IMR-90 (cell line): Measurements from ENCODE around the gene CEBPA. TPM values are rescaled to one million over a fixed set of nuclear protein-coding genes. Genes with fewer than 3 reads are reported as not detected.

ENCODE experiments used
- ATAC-seq: fragments of 200-7000 bp; cut with Tn5 transposase; 2 replicates; pipeline ENCODE4 v1.9.1; 2020; ENCODE audit warnings: low read depth, mild to moderate bottlenecking, moderate library complexity
- BruUV-seq: library from RNA; stranded (reverse); fragments of 400-500 nt; replicated peaks from 2 replicates; lab custom pipeline; 2021; lab: Mats Ljungman, UMichigan
- CTCF ChIA-PET: fragments of 300-600 bp; formaldehyde crosslinking; extraction: SDS; loops from one replicate; lab custom pipeline; 2021; ENCODE audit warnings: antibody characterized with exemption; lab: Yijun Ruan, JAX
- POLR2A ChIA-PET: fragments of 300-600 bp; sonication (Branson Sonifier 250); formaldehyde crosslinking; loops from one replicate; lab custom pipeline; 2022; ENCODE audit warnings: antibody characterized with exemption; ENCODE audit not compliant: unreplicated experiment; lab: Charles Lee
- DNase-seq: peaks from one replicate; pipeline ENCODE4 v3.0.0; 2013
- H2AFZ ChIP-seq: replicated peaks from 2 replicates; pipeline ENCODE3; 2013; ENCODE audit warnings: low read length, mild to moderate bottlenecking; ENCODE audit not compliant: poor library complexity
- H2AK5ac ChIP-seq: 2 replicates; pipeline ENCODE4 v1.6.1; 2013; ENCODE audit warnings: low read depth, low read length, inconsistent platforms
- H2AK9ac ChIP-seq: replicated peaks from 2 replicates; pipeline ENCODE3; 2013; ENCODE audit warnings: mild to moderate bottlenecking, low read depth, low read length, moderate library complexity; ENCODE audit not compliant: poor library complexity
- H2BK120ac ChIP-seq: 2 replicates; pipeline ENCODE4 v1.6.1; 2013; ENCODE audit warnings: low read depth, low read length, inconsistent platforms
- H2BK15ac ChIP-seq: 3 replicates; pipeline ENCODE4 v1.6.1; 2013; ENCODE audit warnings: low read depth, low read length, inconsistent platforms
- H2BK20ac ChIP-seq: 2 replicates; pipeline ENCODE4 v1.6.1; 2013; ENCODE audit warnings: low read depth, mild to moderate bottlenecking, inconsistent platforms, low read length, moderate library complexity
- H2BK5ac ChIP-seq: 2 replicates; pipeline ENCODE4 v1.6.1; 2013; ENCODE audit warnings: mild to moderate bottlenecking, low read depth, low read length, inconsistent platforms; ENCODE audit not compliant: poor library complexity, severe bottlenecking
- H3K14ac ChIP-seq: replicated peaks from 2 replicates; pipeline ENCODE4 v1.6.1; 2013; ENCODE audit warnings: low read depth, low read length, inconsistent platforms
- H3K18ac ChIP-seq: 2 replicates; pipeline ENCODE4 v1.6.1; 2013; ENCODE audit warnings: low read depth, low read length, control low read depth
- H3K23ac ChIP-seq: 2 replicates; pipeline ENCODE4 v1.6.1; 2013; ENCODE audit warnings: low read depth, low read length, inconsistent platforms
- H3K27ac ChIP-seq: 2 replicates; pipeline ENCODE4 v1.5.1; 2013; ENCODE audit warnings: mild to moderate bottlenecking, control low read depth, low read length; ENCODE audit not compliant: insufficient read depth
- H3K27me3 ChIP-seq: 2 replicates; pipeline ENCODE4 v1.6.1; 2013; ENCODE audit warnings: low read length; ENCODE audit not compliant: control insufficient read depth, insufficient read depth
- H3K36me3 ChIP-seq: 2 replicates; pipeline ENCODE4 v1.6.1; 2013; ENCODE audit warnings: low read length, mixed read lengths; ENCODE audit not compliant: control insufficient read depth, insufficient read depth
- H3K4ac ChIP-seq: 2 replicates; pipeline ENCODE4 v1.6.1; 2013; ENCODE audit warnings: low read depth, low read length, inconsistent platforms
- H3K4me1 ChIP-seq: 2 replicates; pipeline ENCODE4 v1.6.1; 2013; ENCODE audit warnings: low read length, mixed read lengths; ENCODE audit not compliant: control insufficient read depth, insufficient read depth
- H3K4me2 ChIP-seq: 2 replicates; pipeline ENCODE4 v1.6.1; 2013; ENCODE audit warnings: low read depth, mild to moderate bottlenecking, control low read depth, low read length, moderate library complexity
- H3K4me3 ChIP-seq: 2 replicates; pipeline ENCODE4 v1.5.1; 2013; ENCODE audit warnings: low read depth, mild to moderate bottlenecking, control low read depth, low read length, moderate library complexity; ENCODE audit not compliant: insufficient read depth
- H3K56ac ChIP-seq: 2 replicates; pipeline ENCODE4 v1.6.1; 2013; ENCODE audit warnings: low read length, inconsistent platforms; ENCODE audit not compliant: insufficient read depth; ENCODE audit errors: extremely low read depth
- H3K79me1 ChIP-seq, 2 experiments: 2 replicates each; pipeline ENCODE4 v1.6.1; 2013; ENCODE audit warnings: low read length in 2 of 2, inconsistent platforms in 1 of 2, low read depth in 1 of 2
- H3K9ac ChIP-seq: 2 replicates; pipeline ENCODE4 v1.6.1; 2013; ENCODE audit warnings: low read depth, low read length, control low read depth
- H3K9me1 ChIP-seq: 2 replicates; pipeline ENCODE4 v1.6.1; 2013; ENCODE audit warnings: low read length, inconsistent platforms; ENCODE audit not compliant: insufficient read depth
- H3K9me3 ChIP-seq: 2 replicates; pipeline ENCODE4 v1.6.1; 2013; ENCODE audit warnings: low read length; ENCODE audit not compliant: control insufficient read depth, insufficient read depth
- H4K20me1 ChIP-seq: 2 replicates; pipeline ENCODE4 v1.6.1; 2013; ENCODE audit warnings: low read length, inconsistent platforms; ENCODE audit not compliant: insufficient read depth
- H4K5ac ChIP-seq: 2 replicates; pipeline ENCODE4 v1.6.1; 2013; ENCODE audit warnings: mild to moderate bottlenecking, low read depth, low read length, control low read depth
- H4K8ac ChIP-seq, 2 experiments: 2 replicates each; pipeline ENCODE4 v1.6.1; 2013; ENCODE audit warnings: low read depth in 2 of 2, low read length in 2 of 2, control low read depth in 1 of 2, inconsistent platforms in 1 of 2
- H4K91ac ChIP-seq: 2 replicates; pipeline ENCODE4 v1.6.1; 2013; ENCODE audit warnings: low read depth, low read length, inconsistent platforms; ENCODE audit not compliant: insufficient read depth
- BHLHE40 ChIP-seq: fragments of 150-350 bp; IDR thresholded peaks from 2 replicates; pipeline ENCODE4 v1.6.1; 2016; ENCODE audit warnings: mild to moderate bottlenecking, low read depth, low read length
- CEBPB ChIP-seq: IDR thresholded peaks from 2 replicates; pipeline ENCODE4 v1.6.1; 2012; ENCODE audit warnings: low read depth, low read length, improper control_type of control experiment
- CHD1 ChIP-seq: IDR thresholded peaks from 2 replicates; pipeline ENCODE4 v1.6.1; 2012; ENCODE audit warnings: low read depth, low read length, improper control_type of control experiment
- FOS ChIP-seq: fragments of 150-350 bp; IDR thresholded peaks from 2 replicates; pipeline ENCODE4 v1.6.1; 2016; ENCODE audit warnings: low read depth, low read length
- RAD21 ChIP-seq: IDR thresholded peaks from 2 replicates; pipeline ENCODE4 v1.6.1; 2012; ENCODE audit warnings: low read length, improper control_type of control experiment
- RFX5 ChIP-seq: IDR thresholded peaks from 2 replicates; pipeline ENCODE4 v1.8.0; 2012; ENCODE audit warnings: low read depth, mild to moderate bottlenecking, low read length, moderate library complexity
- WGBS, 2 experiments: methylation state at CpG; one replicate each; pipeline versions ENCODE4 v1.1.5 to v1.1.7; 2013; ENCODE audit warnings: missing lambda C conversion rate in 2 of 2; ENCODE audit not compliant: insufficient read length in 1 of 2; ENCODE audit errors: extremely low coverage in 2 of 2; 5-methylcytosine and 5-hydroxymethylcytosine counted together
- dilution Hi-C: fragments of 300-500 bp; cut with HindIII; formaldehyde crosslinking; loops from one replicate; pipeline ENCODE4 v1.14.3; 2018; ENCODE audit warnings: low sequenced_read_pairs; ENCODE audit not compliant: unreplicated experiment
- in situ Hi-C: fragments of 300-500 bp; cut with MboI; formaldehyde crosslinking; loops from 3 replicates; pipeline ENCODE4 v1.14.3; 2019; ENCODE audit warnings: low sequenced_read_pairs, inconsistent platforms, mixed read lengths
- intact Hi-C: fragments of 100-400 bp; cut with micrococcal nuclease; formaldehyde crosslinking; loops from 2 replicates; pipeline ENCODE4 v1.10.0; 2022
- polyA plus RNA-seq, 3 experiments: library from polyadenylated mRNA; depleted of rRNA; stranded (reverse); fragments of >200 nt; gene quantifications; 2 replicates each; pipeline ENCODE4 v1.2.3, GENCODE V29; 2012; ENCODE audit warnings: low replicate concordance in 1 of 3
- total RNA-seq: library from RNA; depleted of rRNA; stranded (reverse); fragments of >200 nt; gene quantifications from 2 replicates; pipeline ENCODE4 v1.2.3, GENCODE V29; 2012

Gene CEBPA
- total and polyA plus RNA-seq, 2 of the 4 experiments (the other 2 are of a cell fraction), result under 0.01 to 0.09 TPM

- in situ Hi-C loops, result no loop called here
- POLR2A ChIA-PET, result no interaction called here
These were observed 31.3 kb upstream of the CEBPA start for GRCh38 chr19:33333642-33334041.

More at GRCh38 chr19:33333642-33334041, 31.3 kb upstream of the CEBPA start:
- Histone ChIP-seq H3K9ac (no peak overlapping the region), H4K91ac (no peak overlapping the region), H3K14ac (no peak overlapping the region), H2AK5ac (no peak overlapping the region), H3K27ac (no peak overlapping the region), H3K9me3 (no peaks in the 10 kb centered on the region), H4K5ac (no peak overlapping the region), H3K4ac (no peak overlapping the region), H3K23ac (no peak overlapping the region), H2BK20ac (no peak overlapping the region), H3K27me3 (no peaks in the 10 kb centered on the region), H3K9me1 (no peaks in the 10 kb centered on the region), H4K8ac (no peak overlapping the region), H2AK9ac (no peak overlapping the region), H2BK5ac (no peak overlapping the region), H3K36me3 (no peaks in the 10 kb centered on the region), H4K20me1 (no peaks in the 10 kb centered on the region), H3K79me1 (no peaks in the 10 kb centered on the region), H2BK120ac (no peak overlapping the region), H3K56ac (no peak overlapping the region), H2BK15ac (no peak overlapping the region), H2AFZ (no peak overlapping the region), H3K4me3 (no peak overlapping the region), H3K4me2 (no peak overlapping the region), H3K4me1 (no peaks in the 10 kb centered on the region), H3K18ac (no peak overlapping the region)
- DNase-seq (no peak), ATAC-seq (no peak)
- 83% methylated on average over 1 of the region's 3 CpGs; no CpG with 5 or more reads in 1 of the 2 experiments for WGBS, 2 experiments
- TF ChIP-seq RFX5 (no peak), CEBPB (no peak), RAD21 (no peak), BHLHE40 (no peak), CHD1 (no peak), FOS (no peak)
- intact Hi-C loops, result no loop called here
- BruUV-seq, result no TSS peak
- dilution Hi-C loops, result no loop called here
- CTCF ChIA-PET, result interaction anchor here (0.6 kb wide), 1 partner anchor 279 kb away, joined by 4 read pairs; no protein-coding TSS in a partner anchor
